ENCODE measurements around the gene PCDHGA4.
"Not testable (repeated sequence)": the region's sequence is repeated elsewhere in the genome, so short reads cannot be mapped to it uniquely, and the experiment has no call there.

Gene PCDHGA4

DNA sequence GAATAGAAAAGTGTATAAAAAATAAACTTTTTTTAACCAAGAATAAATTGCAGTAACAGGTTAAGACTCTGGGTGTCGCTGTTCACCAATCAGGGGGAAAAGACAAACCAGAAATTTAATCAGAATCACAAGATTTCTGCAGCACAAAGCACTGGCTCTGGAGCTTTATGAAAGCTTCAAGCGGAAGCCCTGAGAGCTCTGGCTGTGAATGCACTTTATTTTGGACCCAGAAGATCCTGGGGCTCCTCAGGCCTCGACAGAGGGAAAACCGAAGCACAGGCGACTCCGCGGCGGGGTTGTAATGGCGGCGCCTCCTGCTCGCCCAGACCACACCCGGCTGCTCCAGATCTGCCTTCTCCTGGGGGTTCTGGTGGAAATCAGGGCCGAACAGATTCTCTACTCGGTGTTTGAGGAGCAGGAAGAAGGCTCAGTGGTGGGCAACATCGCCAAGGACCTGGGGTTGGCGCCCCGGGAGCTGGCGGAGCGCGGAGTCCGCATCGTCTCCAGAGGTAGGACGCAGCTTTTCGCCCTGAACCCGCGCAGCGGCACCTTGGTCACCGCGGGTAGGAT lies at the start of gene PCDHGA4:
TSS of gene PCDHGA4 (plus strand) at position 122 of the 570 bp plus-strand sequence. CDS start at position 209, 87 bp downstream.
- CTCF ChIA-PET = interaction anchor here (0.9 to 2.5 kb wide), 10 partner anchors 9 to 209 kb away, joined by 3 to 12 read pairs (median 4); partner anchors contain the start of genes PCDHGA1, PCDHGA10, PCDHGA5 and PCDHGB3
- DNase-seq (ENCODE audit: extremely low spot score) = no peak
- TF ChIP-seq, protein P1, sequence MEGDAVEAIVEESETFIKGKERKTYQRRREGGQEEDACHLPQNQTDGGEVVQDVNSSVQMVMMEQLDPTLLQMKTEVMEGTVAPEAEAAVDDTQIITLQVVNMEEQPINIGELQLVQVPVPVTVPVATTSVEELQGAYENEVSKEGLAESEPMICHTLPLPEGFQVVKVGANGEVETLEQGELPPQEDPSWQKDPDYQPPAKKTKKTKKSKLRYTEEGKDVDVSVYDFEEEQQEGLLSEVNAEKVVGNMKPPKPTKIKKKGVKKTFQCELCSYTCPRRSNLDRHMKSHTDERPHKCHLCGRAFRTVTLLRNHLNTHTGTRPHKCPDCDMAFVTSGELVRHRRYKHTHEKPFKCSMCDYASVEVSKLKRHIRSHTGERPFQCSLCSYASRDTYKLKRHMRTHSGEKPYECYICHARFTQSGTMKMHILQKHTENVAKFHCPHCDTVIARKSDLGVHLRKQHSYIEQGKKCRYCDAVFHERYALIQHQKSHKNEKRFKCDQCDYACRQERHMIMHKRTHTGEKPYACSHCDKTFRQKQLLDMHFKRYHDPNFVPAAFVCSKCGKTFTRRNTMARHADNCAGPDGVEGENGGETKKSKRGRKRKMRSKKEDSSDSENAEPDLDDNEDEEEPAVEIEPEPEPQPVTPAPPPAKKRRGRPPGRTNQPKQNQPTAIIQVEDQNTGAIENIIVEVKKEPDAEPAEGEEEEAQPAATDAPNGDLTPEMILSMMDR (IDR thresholded peaks at IDR 0.05; ENCODE audit: control extremely low read depth, extremely low read depth, low read depth, missing control alignments) = peak; percentile 44
- POLR2A ChIA-PET = no interaction called here

DNA sequence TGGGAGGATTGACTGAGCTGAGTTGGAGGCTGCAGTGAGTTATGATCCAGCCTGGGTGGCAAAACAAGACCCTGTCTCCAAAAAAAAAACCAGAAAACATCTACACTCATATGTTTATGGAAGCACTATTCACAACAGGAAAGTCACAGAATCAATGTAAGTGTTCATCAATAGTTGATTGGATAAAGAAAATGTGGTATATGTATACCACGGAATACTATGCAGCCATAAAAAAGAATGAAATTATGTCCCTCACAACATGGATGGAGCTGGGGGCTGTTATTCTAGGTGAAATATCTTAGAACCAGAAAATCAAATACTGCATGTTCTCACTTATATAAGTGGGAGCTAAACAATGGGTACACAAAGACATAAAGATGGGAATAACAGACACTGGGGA lies 48.2 kb upstream of the PCDHGA4 start:
- DNase-seq (ENCODE audit: extremely low spot score) = no peak
- ChIA-PET CTCF (interaction anchor here (3.2 kb wide), 1 partner anchor 14 kb away, joined by 10 read pairs; the partner anchor contains the start of gene TAF7), POLR2A (no interaction called here)
- TF ChIP-seq, protein P1 (IDR thresholded peaks at IDR 0.05; ENCODE audit: control extremely low read depth, extremely low read depth, low read depth, missing control alignments) = no peak

DNA sequence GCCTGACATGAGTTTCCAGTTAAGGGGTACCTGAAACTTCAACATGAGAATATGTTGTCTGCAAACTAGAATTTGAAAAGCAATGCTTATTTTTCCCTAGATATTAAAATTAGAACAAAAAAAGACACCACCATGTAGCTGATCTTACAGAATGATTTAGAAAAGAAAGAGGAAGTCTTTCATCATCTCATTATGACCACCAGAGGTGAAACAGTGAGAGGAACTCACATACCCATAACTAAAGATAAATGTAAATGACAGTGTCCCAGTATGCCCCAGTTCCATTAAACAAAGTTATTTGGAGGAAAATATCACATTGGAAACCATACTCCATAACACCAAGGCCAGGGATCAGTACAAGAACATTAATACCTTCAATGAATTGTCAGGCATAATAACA lies 41.1 kb upstream of the PCDHGA4 start:
- CTCF ChIA-PET = no interaction called here
- POLR2A ChIA-PET = no interaction called here
- TF ChIP-seq, protein P1 (IDR thresholded peaks at IDR 0.05; ENCODE audit: control extremely low read depth, extremely low read depth, low read depth, missing control alignments) = no peak
- no peak for DNase-seq (ENCODE audit: extremely low spot score)

DNA sequence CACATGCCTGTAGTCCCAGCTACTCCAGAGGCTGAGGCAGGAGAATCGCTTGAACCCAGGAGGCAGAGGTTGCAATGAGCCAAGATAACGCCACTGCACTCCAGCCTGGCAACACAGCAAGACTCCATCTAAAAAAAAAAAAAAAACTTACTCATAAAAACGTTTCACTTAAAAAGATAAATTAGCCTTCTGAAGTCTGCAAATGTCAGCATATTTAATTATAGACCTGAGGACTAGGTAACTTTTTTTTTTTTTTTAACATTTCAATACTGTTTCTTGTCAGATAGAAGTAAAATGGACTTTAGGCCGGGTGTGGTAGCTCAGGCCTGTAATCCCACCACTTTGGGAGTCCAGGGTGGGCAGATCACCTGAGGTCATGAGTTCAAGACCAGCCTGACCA lies 37.9 kb upstream of the PCDHGA4 start:
- CTCF ChIA-PET, POLR2A ChIA-PET: not testable (repeated sequence)

DNA sequence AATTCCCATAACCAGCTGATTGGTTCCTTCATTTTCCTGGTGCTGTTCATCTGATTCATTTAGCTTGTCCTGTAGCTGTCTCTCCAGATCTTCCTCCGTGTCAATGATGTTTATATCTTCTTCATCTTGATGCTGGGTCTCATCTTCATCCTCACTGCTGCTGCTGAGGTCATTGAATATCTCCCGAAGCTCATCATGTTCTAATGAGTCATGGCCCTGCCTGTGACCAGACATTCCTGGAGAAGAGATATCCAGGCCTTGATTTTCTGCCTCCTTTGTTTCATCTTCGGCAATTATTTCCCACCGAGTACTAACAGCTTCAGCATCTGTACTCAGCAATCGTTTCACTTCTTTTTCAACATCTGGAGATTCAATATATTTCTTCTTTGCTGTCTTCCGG lies 35.6 kb upstream of the PCDHGA4 start:
- CTCF ChIA-PET = interaction anchor here (0.9 to 4.4 kb wide), 20 partner anchors 7 to 273 kb away, joined by 3 to 53 read pairs (median 7); partner anchors contain the start of genes PCDHGA1, PCDHGA10, PCDHGA11 and PCDHGA2
- TF ChIP-seq, protein P1 (IDR thresholded peaks at IDR 0.05; ENCODE audit: control extremely low read depth, extremely low read depth, low read depth, missing control alignments) = no peak
- POLR2A ChIA-PET = no interaction called here
- DNase-seq (ENCODE audit: extremely low spot score) = no peak

More for the DNA sequence above, 37.9 kb upstream of the PCDHGA4 start:
- DNase-seq (ENCODE audit: extremely low spot score) = not testable (repeated sequence)

DNA sequence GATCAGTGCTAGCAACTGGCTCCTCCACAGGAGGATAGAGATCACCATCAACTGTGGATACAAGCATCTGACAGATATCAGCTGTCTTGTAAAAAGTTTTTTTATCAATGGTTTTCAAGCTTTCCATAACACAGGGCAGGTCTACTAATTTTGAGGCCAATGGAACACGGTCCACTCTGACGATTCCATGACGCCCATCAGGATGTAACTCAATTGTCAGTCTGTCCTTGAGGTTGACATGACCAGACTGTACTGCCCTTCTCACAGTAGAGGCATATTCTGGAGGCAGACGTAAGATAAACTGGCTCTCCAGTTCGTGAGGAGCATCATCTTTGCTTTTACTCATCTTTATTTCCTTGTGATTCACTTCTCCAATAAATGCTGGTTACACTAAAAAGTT lies 35.1 kb upstream of the PCDHGA4 start:
- ChIA-PET POLR2A (interaction anchor here (0.6 to 1.7 kb wide), 3 partner anchors 11 to 984 kb away, joined by 3 to 4 read pairs (median 4); partner anchors contain the start of genes DIAPH1 and PCDHGA1), CTCF (interaction anchor here (0.6 to 4.4 kb wide), 34 partner anchors 8 to 601 kb away, joined by 3 to 53 read pairs (median 4); partner anchors contain the start of genes PCDHGA1, PCDHGA10, PCDHGA11 and PCDHGA2)
- no peak for DNase-seq (ENCODE audit: extremely low spot score)
- TF ChIP-seq, protein P1 (IDR thresholded peaks at IDR 0.05; ENCODE audit: control extremely low read depth, extremely low read depth, low read depth, missing control alignments) = no peak
